HG02884 (cell line): Measurements from ENCODE around the gene TMEM178B.

Experiments
- ATAC-seq: cut with Tn5 transposase; IDR thresholded peaks from one replicate; pipeline ENCODE4 v1.9.1; 2021; ENCODE audit warnings: mild to moderate bottlenecking, moderate library complexity; ENCODE audit not compliant: unreplicated experiment

TMEM178B gene

GRCh38 chr7:141511676-141512396 is 438.0 kb downstream of the TMEM178B start:
- no peak for ATAC-seq

- no peak for ATAC-seq
Measured at GRCh38 chr7:141512597-141512996, 438.7 kb downstream of the TMEM178B start.

DNA sequence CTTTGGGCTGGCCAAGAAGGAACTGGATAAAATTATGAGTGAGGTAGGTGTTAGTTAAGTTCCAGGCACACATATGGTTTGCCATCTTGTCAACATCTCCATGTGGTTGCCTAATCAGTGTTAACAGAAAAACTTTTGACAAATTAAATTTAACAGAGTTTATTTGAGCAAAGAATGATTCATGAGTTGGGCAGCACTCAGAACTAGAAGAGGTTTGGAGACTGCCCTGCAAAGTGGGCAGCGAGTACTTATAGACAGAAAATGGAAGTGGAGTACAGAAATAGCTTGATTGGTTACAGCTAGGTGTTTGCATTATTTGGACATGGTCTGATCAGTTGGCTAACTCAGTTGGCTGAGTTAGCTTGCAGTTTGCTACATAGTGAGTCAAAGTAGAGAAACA is 439.9 kb downstream of the TMEM178B start:
- no peak for ATAC-seq

GRCh38 chr7:141515941-141516340 is 442.1 kb downstream of the TMEM178B start:
- ATAC-seq: no peak

- no peak for ATAC-seq
Measured at GRCh38 chr7:141519623-141520022, 445.8 kb downstream of the TMEM178B start.

DNA sequence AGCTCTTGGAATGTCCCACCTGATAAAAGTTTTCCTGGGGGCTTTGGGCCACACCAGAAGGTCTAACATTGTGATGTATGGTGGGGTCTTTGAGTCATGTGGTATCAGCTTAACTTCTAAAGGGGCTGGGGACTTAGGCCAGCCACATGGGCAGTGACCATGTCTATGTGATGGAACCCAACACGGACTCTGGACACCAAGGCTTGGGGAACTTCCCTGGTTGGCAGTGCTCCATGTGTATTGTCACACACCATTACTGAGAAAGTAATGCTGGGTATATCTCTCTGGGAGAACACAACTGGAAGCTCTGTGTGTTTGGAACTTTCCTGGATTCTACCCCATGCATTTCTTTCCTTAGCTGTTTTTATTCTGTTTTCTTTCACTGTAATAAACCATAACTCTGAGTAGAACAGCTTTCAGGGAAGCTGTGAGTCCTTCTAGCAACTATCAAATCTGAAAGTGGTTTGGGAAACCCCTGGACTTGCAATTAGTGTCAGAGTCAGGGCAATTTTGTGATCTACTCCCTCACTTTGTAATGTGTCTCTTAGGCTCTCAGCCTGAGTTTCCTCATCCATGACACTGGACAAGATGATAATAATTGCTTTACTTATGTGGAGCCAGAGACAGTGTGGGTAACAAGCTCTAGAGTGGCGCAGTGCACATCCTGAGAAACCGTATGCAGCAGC is 448.9 kb downstream of the TMEM178B start:
- ATAC-seq: no peak

DNA sequence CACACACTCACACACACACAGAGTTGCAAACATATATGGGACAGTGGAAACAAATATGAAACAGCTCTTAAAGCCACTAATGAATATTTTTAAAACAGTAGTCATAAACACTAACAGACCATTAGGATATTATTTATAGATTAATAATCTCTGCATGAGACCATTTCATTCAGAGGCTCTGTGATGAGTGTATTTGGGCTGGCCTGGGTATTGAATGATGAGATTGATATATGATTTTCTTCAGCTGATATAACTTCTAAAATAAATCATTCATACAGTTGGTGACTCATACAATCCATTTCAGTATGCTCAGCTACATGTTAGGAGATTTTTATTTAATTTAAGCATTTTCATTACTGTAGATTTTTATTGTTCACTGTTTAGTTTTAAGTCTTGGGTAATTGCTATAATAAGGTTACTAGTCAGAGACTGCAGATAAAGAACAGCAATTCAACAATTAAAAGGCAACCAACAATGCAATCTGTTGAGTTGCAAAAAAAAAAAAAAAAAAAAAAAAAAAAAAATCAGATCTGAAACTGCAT is 452.2 kb downstream of the TMEM178B start:
- ATAC-seq: no peak

GRCh38 chr7:141527076-141527475 is 453.2 kb downstream of the TMEM178B start:
- no peak for ATAC-seq

- no peak for ATAC-seq
Measured at GRCh38 chr7:141528399-141528798, 454.5 kb downstream of the TMEM178B start.
